Measurements from ENCODE around the gene LDHAL6B.

DNA sequence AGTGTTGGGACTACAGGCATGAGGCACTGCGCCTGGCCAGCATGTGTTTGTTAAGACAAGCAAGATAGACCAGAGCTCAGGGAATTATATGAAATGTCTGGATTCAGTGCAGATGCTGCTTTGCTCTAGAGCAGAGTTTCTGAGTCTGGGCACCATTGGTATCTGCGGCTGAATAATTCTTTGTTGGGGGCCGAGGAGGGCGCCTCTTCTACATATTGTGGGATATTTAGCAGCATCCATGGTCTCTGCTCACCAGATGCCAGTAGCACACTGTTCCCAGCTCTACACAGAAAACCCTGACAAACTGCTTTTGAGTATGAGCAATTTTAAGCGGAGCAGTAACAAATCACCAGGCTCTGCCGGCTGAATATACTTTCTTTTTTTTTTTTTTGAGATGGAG is 3.6 kb upstream of the LDHAL6B start:
- TF ChIP-seq GATA3 (IDR thresholded peaks at IDR 0.05; ENCODE audit: low read depth, low read length) (no peak), GATA2 (IDR thresholded peaks at IDR 0.05; ENCODE audit: low read depth, low read length) (no peak)
